ENCODE measurements around the gene TRPM3. TPM values are rescaled to one million over a fixed set of nuclear protein-coding genes. Genes with fewer than 3 reads are reported as not detected.
A peak's percentile ranks its signal among the peaks of the same experiment; 100 is the strongest.

TRPM3 gene
- total RNA-seq, 1 experiment from 2014 or later, result 5.4 TPM

DNA sequence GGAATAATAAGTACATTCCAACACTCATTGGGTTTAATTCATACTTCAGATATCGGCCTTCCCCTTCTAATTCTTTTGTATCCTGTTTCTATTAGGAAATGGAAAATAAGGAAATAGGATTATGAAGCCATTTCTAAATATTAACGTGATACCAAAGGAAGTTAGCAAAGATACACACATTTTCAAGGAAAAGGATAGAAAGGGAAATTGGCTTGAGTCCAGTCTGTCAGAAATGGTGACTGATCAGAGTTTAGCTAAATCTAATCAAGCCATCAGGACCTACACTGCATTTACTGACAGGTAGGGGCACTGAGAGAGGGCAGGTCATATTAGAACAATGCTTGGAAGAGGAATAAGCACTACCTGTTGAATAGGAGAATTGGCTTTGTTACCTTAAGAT, 3.1 kb downstream of the TRPM3 start:
- POLR2A ChIA-PET, result no interaction called here
- Mint-ChIP-seq H3K9me3 (no peaks in the 10 kb centered on the region), H3K4me1 (peaks cover 78% of the 10 kb centered on the region), H3K4me3 (peak overlapping the region; percentile 37), H3K27me3 (ENCODE audit: low read depth) (no peaks in the 10 kb centered on the region), H3K27ac (no peak overlapping the region), H3K36me3 (no peaks in the 10 kb centered on the region)
- ATAC-seq (no peak), DNase-seq (ENCODE audit: low spot score) (no peak)
- CTCF ChIA-PET, result no interaction called here
- TF ChIP-seq, protein P1, sequence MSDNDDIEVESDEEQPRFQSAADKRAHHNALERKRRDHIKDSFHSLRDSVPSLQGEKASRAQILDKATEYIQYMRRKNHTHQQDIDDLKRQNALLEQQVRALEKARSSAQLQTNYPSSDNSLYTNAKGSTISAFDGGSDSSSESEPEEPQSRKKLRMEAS (CRISPR knock-in tag; IDR thresholded peaks at IDR 0.05), result no peak
- TF ChIP-seq ETV6 (CRISPR knock-in tag; IDR thresholded peaks at IDR 0.05), result no peak
- no peak for TF ChIP-seq TEAD4 (CRISPR knock-in tag; IDR thresholded peaks at IDR 0.05)
- TF ChIP-seq, protein P2, sequence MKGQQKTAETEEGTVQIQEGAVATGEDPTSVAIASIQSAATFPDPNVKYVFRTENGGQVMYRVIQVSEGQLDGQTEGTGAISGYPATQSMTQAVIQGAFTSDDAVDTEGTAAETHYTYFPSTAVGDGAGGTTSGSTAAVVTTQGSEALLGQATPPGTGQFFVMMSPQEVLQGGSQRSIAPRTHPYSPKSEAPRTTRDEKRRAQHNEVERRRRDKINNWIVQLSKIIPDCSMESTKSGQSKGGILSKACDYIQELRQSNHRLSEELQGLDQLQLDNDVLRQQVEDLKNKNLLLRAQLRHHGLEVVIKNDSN (CRISPR knock-in tag; IDR thresholded peaks at IDR 0.05), result no peak
- no peak for TF ChIP-seq HMGA2 (CRISPR knock-in tag; IDR thresholded peaks at IDR 0.05)
- TF ChIP-seq, protein P3, sequence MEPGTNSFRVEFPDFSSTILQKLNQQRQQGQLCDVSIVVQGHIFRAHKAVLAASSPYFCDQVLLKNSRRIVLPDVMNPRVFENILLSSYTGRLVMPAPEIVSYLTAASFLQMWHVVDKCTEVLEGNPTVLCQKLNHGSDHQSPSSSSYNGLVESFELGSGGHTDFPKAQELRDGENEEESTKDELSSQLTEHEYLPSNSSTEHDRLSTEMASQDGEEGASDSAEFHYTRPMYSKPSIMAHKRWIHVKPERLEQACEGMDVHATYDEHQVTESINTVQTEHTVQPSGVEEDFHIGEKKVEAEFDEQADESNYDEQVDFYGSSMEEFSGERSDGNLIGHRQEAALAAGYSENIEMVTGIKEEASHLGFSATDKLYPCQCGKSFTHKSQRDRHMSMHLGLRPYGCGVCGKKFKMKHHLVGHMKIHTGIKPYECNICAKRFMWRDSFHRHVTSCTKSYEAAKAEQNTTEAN (CRISPR knock-in tag; IDR thresholded peaks at IDR 0.05), result no peak
- TF ChIP-seq GABPB1 (CRISPR knock-in tag; IDR thresholded peaks at IDR 0.05), result no peak
- TF ChIP-seq, protein P4, sequence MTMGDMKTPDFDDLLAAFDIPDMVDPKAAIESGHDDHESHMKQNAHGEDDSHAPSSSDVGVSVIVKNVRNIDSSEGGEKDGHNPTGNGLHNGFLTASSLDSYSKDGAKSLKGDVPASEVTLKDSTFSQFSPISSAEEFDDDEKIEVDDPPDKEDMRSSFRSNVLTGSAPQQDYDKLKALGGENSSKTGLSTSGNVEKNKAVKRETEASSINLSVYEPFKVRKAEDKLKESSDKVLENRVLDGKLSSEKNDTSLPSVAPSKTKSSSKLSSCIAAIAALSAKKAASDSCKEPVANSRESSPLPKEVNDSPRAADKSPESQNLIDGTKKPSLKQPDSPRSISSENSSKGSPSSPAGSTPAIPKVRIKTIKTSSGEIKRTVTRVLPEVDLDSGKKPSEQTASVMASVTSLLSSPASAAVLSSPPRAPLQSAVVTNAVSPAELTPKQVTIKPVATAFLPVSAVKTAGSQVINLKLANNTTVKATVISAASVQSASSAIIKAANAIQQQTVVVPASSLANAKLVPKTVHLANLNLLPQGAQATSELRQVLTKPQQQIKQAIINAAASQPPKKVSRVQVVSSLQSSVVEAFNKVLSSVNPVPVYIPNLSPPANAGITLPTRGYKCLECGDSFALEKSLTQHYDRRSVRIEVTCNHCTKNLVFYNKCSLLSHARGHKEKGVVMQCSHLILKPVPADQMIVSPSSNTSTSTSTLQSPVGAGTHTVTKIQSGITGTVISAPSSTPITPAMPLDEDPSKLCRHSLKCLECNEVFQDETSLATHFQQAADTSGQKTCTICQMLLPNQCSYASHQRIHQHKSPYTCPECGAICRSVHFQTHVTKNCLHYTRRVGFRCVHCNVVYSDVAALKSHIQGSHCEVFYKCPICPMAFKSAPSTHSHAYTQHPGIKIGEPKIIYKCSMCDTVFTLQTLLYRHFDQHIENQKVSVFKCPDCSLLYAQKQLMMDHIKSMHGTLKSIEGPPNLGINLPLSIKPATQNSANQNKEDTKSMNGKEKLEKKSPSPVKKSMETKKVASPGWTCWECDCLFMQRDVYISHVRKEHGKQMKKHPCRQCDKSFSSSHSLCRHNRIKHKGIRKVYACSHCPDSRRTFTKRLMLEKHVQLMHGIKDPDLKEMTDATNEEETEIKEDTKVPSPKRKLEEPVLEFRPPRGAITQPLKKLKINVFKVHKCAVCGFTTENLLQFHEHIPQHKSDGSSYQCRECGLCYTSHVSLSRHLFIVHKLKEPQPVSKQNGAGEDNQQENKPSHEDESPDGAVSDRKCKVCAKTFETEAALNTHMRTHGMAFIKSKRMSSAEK (CRISPR knock-in tag; IDR thresholded peaks at IDR 0.05; ENCODE audit: borderline replicate concordance), result no peak
- TF ChIP-seq, protein P5, sequence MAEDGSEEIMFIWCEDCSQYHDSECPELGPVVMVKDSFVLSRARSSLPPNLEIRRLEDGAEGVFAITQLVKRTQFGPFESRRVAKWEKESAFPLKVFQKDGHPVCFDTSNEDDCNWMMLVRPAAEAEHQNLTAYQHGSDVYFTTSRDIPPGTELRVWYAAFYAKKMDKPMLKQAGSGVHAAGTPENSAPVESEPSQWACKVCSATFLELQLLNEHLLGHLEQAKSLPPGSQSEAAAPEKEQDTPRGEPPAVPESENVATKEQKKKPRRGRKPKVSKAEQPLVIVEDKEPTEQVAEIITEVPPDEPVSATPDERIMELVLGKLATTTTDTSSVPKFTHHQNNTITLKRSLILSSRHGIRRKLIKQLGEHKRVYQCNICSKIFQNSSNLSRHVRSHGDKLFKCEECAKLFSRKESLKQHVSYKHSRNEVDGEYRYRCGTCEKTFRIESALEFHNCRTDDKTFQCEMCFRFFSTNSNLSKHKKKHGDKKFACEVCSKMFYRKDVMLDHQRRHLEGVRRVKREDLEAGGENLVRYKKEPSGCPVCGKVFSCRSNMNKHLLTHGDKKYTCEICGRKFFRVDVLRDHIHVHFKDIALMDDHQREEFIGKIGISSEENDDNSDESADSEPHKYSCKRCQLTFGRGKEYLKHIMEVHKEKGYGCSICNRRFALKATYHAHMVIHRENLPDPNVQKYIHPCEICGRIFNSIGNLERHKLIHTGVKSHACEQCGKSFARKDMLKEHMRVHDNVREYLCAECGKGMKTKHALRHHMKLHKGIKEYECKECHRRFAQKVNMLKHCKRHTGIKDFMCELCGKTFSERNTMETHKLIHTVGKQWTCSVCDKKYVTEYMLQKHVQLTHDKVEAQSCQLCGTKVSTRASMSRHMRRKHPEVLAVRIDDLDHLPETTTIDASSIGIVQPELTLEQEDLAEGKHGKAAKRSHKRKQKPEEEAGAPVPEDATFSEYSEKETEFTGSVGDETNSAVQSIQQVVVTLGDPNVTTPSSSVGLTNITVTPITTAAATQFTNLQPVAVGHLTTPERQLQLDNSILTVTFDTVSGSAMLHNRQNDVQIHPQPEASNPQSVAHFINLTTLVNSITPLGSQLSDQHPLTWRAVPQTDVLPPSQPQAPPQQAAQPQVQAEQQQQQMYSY (CRISPR knock-in tag; IDR thresholded peaks at IDR 0.05), result no peak
- TF ChIP-seq, protein P6, sequence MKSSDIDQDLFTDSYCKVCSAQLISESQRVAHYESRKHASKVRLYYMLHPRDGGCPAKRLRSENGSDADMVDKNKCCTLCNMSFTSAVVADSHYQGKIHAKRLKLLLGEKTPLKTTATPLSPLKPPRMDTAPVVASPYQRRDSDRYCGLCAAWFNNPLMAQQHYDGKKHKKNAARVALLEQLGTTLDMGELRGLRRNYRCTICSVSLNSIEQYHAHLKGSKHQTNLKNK (CRISPR knock-in tag; IDR thresholded peaks at IDR 0.05), result no peak
- no peak for TF ChIP-seq NR1H2 (CRISPR knock-in tag; IDR thresholded peaks at IDR 0.05)
- TF ChIP-seq, protein P7, sequence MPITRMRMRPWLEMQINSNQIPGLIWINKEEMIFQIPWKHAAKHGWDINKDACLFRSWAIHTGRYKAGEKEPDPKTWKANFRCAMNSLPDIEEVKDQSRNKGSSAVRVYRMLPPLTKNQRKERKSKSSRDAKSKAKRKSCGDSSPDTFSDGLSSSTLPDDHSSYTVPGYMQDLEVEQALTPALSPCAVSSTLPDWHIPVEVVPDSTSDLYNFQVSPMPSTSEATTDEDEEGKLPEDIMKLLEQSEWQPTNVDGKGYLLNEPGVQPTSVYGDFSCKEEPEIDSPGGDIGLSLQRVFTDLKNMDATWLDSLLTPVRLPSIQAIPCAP (CRISPR knock-in tag; IDR thresholded peaks at IDR 0.05), result no peak
- TF ChIP-seq, protein P8, sequence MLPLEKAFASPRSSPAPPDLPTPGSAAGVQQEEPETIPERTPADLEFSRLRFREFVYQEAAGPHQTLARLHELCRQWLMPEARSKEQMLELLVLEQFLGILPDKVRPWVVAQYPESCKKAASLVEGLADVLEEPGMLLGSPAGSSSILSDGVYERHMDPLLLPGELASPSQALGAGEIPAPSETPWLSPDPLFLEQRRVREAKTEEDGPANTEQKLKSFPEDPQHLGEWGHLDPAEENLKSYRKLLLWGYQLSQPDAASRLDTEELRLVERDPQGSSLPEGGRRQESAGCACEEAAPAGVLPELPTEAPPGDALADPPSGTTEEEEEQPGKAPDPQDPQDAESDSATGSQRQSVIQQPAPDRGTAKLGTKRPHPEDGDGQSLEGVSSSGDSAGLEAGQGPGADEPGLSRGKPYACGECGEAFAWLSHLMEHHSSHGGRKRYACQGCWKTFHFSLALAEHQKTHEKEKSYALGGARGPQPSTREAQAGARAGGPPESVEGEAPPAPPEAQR (CRISPR knock-in tag; IDR thresholded peaks at IDR 0.05), result no peak
- no peak for TF ChIP-seq SMAD4 (CRISPR knock-in tag; IDR thresholded peaks at IDR 0.05)
- TF ChIP-seq CBFB (CRISPR knock-in tag; IDR thresholded peaks at IDR 0.05; ENCODE audit: low read depth), result no peak
- TF ChIP-seq FOXP1 (CRISPR knock-in tag; IDR thresholded peaks at IDR 0.05; ENCODE audit: borderline replicate concordance), result no peak
- no peak for TF ChIP-seq KAT7 (CRISPR knock-in tag; IDR thresholded peaks at IDR 0.05; ENCODE audit: borderline replicate concordance)
- TF ChIP-seq, protein P9, sequence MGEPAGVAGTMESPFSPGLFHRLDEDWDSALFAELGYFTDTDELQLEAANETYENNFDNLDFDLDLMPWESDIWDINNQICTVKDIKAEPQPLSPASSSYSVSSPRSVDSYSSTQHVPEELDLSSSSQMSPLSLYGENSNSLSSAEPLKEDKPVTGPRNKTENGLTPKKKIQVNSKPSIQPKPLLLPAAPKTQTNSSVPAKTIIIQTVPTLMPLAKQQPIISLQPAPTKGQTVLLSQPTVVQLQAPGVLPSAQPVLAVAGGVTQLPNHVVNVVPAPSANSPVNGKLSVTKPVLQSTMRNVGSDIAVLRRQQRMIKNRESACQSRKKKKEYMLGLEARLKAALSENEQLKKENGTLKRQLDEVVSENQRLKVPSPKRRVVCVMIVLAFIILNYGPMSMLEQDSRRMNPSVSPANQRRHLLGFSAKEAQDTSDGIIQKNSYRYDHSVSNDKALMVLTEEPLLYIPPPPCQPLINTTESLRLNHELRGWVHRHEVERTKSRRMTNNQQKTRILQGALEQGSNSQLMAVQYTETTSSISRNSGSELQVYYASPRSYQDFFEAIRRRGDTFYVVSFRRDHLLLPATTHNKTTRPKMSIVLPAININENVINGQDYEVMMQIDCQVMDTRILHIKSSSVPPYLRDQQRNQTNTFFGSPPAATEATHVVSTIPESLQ (CRISPR knock-in tag; IDR thresholded peaks at IDR 0.05), result no peak
- no peak for TF ChIP-seq GTF2I (CRISPR knock-in tag; conservative IDR thresholded peaks at IDR 0.05)
- TF ChIP-seq ZNF232 (CRISPR knock-in tag; IDR thresholded peaks at IDR 0.05), result no peak

All from WTC11 (cell line).